K562 (cell line): ENCODE data around the gene CCDC61. TPM values are rescaled to one million over a fixed set of nuclear protein-coding genes. Genes with fewer than 3 reads are reported as not detected.

Experiments
- EHMT2 ChIP-seq: fragments of 450-650 bp; IDR thresholded peaks from 2 replicates; pipeline ENCODE4 v1.6.1; 2018; ENCODE audit warnings: antibody characterized with exemption
- FOXM1 ChIP-seq, 2 experiments: fragments of 450-650 bp in 1 of 2; sonication (generic) in 1 of 2; formaldehyde crosslinking in 1 of 2; IDR thresholded peaks; 2 replicates each; pipeline versions ENCODE4 v1.6.1 to v1.9.0; 2017 to 2022; ENCODE audit warnings: low read depth in 2 of 2, mild to moderate bottlenecking in 2 of 2, missing genetic modification reagents in 1 of 2, moderate library complexity in 1 of 2
- NCOA1 ChIP-seq: fragments of 450-650 bp; IDR thresholded peaks from 2 replicates; pipeline ENCODE4 v1.6.1; 2016; ENCODE audit warnings: low read depth
- NR3C1 ChIP-seq: sonication (generic); formaldehyde crosslinking; IDR thresholded peaks from 2 replicates; pipeline ENCODE4 v1.8.1; 2022; ENCODE audit warnings: missing genetic modification reagents
- NRF1 ChIP-seq, 2 experiments: fragments of 450-650 bp; IDR thresholded peaks in 1 of 2; conservative IDR thresholded peaks in 1 of 2; 2 replicates each; pipeline ENCODE4 v1.6.1; 2014; ENCODE audit warnings: mild to moderate bottlenecking in 2 of 2
- RUNX1 ChIP-seq: sonication (generic); IDR thresholded peaks from 2 replicates; pipeline ENCODE4 v1.6.1; 2016; ENCODE audit warnings: antibody characterized with exemption, low read depth
- ZFP30 ChIP-seq: fragments of 250-450 bp; sonication (Bioruptor Pico); IDR thresholded peaks from 2 replicates; pipeline ENCODE4 v1.8.0; 2022; ENCODE audit warnings: moderate library complexity, mild to moderate bottlenecking, inconsistent platforms, borderline replicate concordance
- ZNF24 ChIP-seq: fragments of 450-650 bp; IDR thresholded peaks from 2 replicates; pipeline ENCODE4 v1.6.1; 2016
- ZNF41 ChIP-seq: fragments of 250-450 bp; sonication (Bioruptor Pico); conservative IDR thresholded peaks from 2 replicates; pipeline ENCODE4 v1.4.0; 2020; ENCODE audit warnings: mild to moderate bottlenecking
- ZNF561 ChIP-seq: fragments of 450-650 bp; formaldehyde crosslinking; conservative IDR thresholded peaks from 2 replicates; pipeline ENCODE4 v1.4.0; 2020; ENCODE audit warnings: mild to moderate bottlenecking, moderate library complexity
- ZNF778 ChIP-seq: fragments of 450-650 bp; formaldehyde crosslinking; IDR thresholded peaks from 2 replicates; pipeline ENCODE4 v1.4.0; 2020; ENCODE audit warnings: mild to moderate bottlenecking, moderate library complexity
- polyA plus RNA-seq, 8 experiments: library from polyadenylated mRNA; depleted of rRNA in 4 of 8; stranded (reverse) in 5 of 8; unstranded in 3 of 8; fragments of >200 nt; fragmentation: Nextera tagmentation in 2 of 8; fragmentation: Illumina TruSeq in 1 of 8; extraction: Ambion mirVana in 2 of 8; extraction: Trizol in 1 of 8; gene quantifications; 2 replicates each; pipeline versions ENCODE4 v1.2.1 to v1.2.3, GENCODE V29; 2011 to 2014; ENCODE audit warnings: inconsistent platforms in 1 of 8, missing spikeins in 1 of 8
- total RNA-seq, 7 experiments: library from RNA; depleted of rRNA in 6 of 7; stranded (reverse); fragments of >200 nt in 6 of 7; fragmentation: Illumina TruSeq in 2 of 7; extraction: Trizol in 2 of 7; gene quantifications; 2 replicates each; pipeline versions ENCODE4 v1.2.1 to v1.2.3, GENCODE V29; 2011 to 2021; ENCODE audit warnings: low replicate concordance in 1 of 7
- TF ChIP-seq, protein P1 (sequence below): fragments of 250-450 bp; sonication (Bioruptor Pico); IDR thresholded peaks from 2 replicates; pipeline ENCODE4 v1.4.0; 2020
- TF ChIP-seq, protein P2 (sequence below): sonication (generic); formaldehyde crosslinking; IDR thresholded peaks from 2 replicates; pipeline ENCODE4 v1.8.1; 2023; ENCODE audit warnings: mild to moderate bottlenecking, missing genetic modification reagents
- TF ChIP-seq, protein P3 (sequence below): IDR thresholded peaks from 2 replicates; pipeline ENCODE4 v1.6.1; 2012; ENCODE audit warnings: low read depth, low read length, improper control_type of control experiment, borderline replicate concordance
- TF ChIP-seq, protein P4 (sequence below): fragments of 250-450 bp; sonication (Bioruptor Pico); IDR thresholded peaks from 2 replicates; pipeline ENCODE4 v1.8.0; 2021; ENCODE audit warnings: borderline replicate concordance, mild to moderate bottlenecking, moderate library complexity; ENCODE audit not compliant: poor library complexity, severe bottlenecking
- TF ChIP-seq, protein P5 (sequence below): fragments of 450-650 bp; conservative IDR thresholded peaks from 2 replicates; pipeline ENCODE4 v1.6.1; 2016; ENCODE audit warnings: missing genetic modification characterization, low read depth, mild to moderate bottlenecking, missing compliant biosample characterization, moderate library complexity

The CCDC61 gene
- total and polyA plus RNA-seq, 9 of the 15 experiments (the other 6 are each of a cell fraction or from before 2014, with no cell fraction given), result 0.07 to 27.0 (median 10.3) TPM

DNA sequence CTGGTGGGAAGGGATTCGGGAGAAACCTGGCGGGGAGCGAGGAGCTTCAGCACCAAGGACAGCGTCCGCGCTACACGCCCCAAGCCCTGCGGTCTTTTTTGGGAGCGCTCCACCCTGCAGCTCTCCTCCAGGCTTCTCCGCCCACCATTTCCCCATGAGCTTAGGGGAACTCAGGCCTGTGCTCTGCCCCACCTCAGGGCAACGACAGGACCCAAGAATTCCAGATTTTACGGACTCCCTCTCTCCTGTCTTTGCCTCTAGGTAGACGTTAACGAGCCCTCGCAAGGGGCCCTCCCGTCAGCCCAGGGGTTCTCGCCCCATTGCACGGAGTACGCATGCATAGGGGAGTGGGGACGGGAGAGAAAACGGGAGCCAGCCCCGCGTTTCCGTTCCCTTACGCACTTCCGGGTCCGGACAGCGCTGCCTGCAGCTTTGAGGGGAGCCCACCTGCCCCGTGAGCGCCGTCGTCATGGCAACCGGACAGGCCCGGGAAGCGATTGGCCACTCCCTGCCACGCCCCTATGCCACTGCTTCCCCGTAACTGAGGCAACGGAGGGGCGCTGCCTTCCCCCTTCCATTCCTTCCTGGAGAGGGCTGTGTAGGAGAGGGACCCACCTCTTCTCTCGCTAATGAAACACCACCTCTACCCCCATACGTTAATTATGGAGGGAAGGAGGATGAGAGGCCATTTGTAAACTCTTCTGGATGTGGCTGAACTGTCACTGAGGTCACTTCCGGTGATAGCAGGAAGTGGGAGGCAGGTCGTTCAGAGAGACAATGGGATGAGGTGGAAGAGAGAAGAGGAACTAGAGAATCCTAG is 42.4 kb upstream of the CCDC61 start (continued):
- TF ChIP-seq, protein P1, sequence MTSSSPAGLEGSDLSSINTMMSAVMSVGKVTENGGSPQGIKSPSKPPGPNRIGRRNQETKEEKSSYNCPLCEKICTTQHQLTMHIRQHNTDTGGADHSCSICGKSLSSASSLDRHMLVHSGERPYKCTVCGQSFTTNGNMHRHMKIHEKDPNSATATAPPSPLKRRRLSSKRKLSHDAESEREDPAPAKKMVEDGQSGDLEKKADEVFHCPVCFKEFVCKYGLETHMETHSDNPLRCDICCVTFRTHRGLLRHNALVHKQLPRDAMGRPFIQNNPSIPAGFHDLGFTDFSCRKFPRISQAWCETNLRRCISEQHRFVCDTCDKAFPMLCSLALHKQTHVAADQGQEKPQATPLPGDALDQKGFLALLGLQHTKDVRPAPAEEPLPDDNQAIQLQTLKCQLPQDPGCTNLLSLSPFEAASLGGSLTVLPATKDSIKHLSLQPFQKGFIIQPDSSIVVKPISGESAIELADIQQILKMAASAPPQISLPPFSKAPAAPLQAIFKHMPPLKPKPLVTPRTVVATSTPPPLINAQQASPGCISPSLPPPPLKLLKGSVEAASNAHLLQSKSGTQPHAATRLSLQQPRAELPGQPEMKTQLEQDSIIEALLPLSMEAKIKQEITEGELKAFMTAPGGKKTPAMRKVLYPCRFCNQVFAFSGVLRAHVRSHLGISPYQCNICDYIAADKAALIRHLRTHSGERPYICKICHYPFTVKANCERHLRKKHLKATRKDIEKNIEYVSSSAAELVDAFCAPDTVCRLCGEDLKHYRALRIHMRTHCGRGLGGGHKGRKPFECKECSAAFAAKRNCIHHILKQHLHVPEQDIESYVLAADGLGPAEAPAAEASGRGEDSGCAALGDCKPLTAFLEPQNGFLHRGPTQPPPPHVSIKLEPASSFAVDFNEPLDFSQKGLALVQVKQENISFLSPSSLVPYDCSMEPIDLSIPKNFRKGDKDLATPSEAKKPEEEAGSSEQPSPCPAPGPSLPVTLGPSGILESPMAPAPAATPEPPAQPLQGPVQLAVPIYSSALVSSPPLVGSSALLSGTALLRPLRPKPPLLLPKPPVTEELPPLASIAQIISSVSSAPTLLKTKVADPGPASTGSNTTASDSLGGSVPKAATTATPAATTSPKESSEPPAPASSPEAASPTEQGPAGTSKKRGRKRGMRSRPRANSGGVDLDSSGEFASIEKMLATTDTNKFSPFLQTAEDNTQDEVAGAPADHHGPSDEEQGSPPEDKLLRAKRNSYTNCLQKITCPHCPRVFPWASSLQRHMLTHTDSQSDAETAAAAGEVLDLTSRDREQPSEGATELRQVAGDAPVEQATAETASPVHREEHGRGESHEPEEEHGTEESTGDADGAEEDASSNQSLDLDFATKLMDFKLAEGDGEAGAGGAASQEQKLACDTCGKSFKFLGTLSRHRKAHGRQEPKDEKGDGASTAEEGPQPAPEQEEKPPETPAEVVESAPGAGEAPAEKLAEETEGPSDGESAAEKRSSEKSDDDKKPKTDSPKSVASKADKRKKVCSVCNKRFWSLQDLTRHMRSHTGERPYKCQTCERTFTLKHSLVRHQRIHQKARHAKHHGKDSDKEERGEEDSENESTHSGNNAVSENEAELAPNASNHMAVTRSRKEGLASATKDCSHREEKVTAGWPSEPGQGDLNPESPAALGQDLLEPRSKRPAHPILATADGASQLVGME (CRISPR knock-in tag), result no peak
- TF ChIP-seq, protein P2, sequence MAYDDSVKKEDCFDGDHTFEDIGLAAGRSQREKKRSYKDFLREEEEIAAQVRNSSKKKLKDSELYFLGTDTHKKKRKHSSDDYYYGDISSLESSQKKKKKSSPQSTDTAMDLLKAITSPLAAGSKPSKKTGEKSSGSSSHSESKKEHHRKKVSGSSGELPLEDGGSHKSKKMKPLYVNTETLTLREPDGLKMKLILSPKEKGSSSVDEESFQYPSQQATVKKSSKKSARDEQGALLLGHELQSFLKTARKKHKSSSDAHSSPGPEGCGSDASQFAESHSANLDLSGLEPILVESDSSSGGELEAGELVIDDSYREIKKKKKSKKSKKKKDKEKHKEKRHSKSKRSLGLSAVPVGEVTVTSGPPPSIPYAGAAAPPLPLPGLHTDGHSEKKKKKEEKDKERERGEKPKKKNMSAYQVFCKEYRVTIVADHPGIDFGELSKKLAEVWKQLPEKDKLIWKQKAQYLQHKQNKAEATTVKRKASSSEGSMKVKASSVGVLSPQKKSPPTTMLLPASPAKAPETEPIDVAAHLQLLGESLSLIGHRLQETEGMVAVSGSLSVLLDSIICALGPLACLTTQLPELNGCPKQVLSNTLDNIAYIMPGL (CRISPR knock-in tag), result 0 out of 2 replicates have a peak, but pooled peaks have one; percentile 74
- no peak for TF ChIP-seq ZNF778 (CRISPR knock-in tag)
- peak; percentile 98 for TF ChIP-seq EHMT2
- TF ChIP-seq NR3C1 (CRISPR knock-in tag), result peak; percentile 79
- TF ChIP-seq ZNF561 (CRISPR knock-in tag), result no peak
- no peak for TF ChIP-seq FOXM1 (IDR thresholded peaks at IDR 0.05; ENCODE audit: low read depth)
- TF ChIP-seq FOXM1 (CRISPR knock-in tag; IDR thresholded peaks at IDR 0.05; ENCODE audit: low read depth), result peak; percentile 68; the same call in 1 of the 2 replicates
- no peak for TF ChIP-seq ZFP30 (CRISPR knock-in tag)
- TF ChIP-seq ZNF41 (CRISPR knock-in tag), result no peak
- TF ChIP-seq, protein P3, sequence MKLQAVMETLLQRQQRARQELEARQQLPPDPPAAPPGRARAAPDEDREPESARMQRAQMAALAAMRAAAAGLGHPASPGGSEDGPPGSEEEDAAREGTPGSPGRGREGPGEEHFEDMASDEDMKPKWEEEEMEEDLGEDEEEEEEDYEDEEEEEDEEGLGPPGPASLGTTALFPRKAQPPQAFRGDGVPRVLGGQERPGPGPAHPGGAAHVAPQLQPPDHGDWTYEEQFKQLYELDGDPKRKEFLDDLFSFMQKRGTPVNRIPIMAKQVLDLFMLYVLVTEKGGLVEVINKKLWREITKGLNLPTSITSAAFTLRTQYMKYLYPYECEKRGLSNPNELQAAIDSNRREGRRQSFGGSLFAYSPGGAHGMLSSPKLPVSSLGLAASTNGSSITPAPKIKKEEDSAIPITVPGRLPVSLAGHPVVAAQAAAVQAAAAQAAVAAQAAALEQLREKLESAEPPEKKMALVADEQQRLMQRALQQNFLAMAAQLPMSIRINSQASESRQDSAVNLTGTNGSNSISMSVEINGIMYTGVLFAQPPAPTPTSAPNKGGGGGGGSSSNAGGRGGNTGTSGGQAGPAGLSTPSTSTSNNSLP, result no peak
- TF ChIP-seq, protein P4, sequence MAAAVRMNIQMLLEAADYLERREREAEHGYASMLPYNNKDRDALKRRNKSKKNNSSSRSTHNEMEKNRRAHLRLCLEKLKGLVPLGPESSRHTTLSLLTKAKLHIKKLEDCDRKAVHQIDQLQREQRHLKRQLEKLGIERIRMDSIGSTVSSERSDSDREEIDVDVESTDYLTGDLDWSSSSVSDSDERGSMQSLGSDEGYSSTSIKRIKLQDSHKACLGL (CRISPR knock-in tag), result no peak
- TF ChIP-seq RUNX1, result no peak
- TF ChIP-seq, protein P5, sequence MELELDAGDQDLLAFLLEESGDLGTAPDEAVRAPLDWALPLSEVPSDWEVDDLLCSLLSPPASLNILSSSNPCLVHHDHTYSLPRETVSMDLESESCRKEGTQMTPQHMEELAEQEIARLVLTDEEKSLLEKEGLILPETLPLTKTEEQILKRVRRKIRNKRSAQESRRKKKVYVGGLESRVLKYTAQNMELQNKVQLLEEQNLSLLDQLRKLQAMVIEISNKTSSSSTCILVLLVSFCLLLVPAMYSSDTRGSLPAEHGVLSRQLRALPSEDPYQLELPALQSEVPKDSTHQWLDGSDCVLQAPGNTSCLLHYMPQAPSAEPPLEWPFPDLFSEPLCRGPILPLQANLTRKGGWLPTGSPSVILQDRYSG (tag), result 0 out of 2 replicates have a peak, but pooled peaks have one; percentile 49
- TF ChIP-seq NCOA1, result peak; percentile 68; the same call in 1 of the 2 replicates
- no peak for TF ChIP-seq NRF1 (conservative IDR thresholded peaks at IDR 0.05 in 1 of 2, IDR thresholded peaks at IDR 0.05 in 1 of 2)
- no peak for TF ChIP-seq ZNF24
